Hematopoietic multipotent progenitor cell (in vitro differentiated cells): ENCODE data around the gene KMT2E. TPM values are rescaled to one million over a fixed set of nuclear protein-coding genes. Genes with fewer than 3 reads are reported as not detected.

Experiments
- DNase-seq, 3 donors: peaks; one replicate each; pipeline ENCODE4 v3.0.0-alpha.2; 2011 to 2015; ENCODE audit warnings: low read depth in 2 of 3, low spot score in 2 of 3
- total RNA-seq: library from RNA; depleted of rRNA; stranded (reverse); fragments of >200 nt; gene quantifications from one replicate; pipeline ENCODE4 v1.2.3, GENCODE V29; 2012

The KMT2E gene
- total RNA-seq, 1 donor, result 159 TPM

DNA sequence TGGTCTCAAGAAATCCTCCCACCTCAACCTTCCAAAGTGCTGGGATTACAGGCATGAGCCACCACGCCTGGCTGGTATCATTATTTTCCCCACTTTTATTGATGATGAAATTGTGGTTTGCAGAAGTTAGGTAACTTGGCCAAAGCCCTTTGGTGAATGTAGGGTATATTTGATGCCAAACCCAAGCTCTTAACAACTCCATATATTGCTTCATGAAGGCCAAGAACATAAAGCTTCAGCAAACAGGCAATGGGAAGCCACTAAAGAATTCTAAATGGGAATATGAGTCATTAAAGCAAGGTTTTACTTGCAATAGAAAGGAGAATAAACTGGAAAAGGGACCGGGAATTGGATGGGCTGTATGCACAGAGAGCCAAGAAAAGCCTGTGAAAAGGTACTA lies 142.7 kb downstream of the KMT2E start:
- no peak for DNase-seq

DNA sequence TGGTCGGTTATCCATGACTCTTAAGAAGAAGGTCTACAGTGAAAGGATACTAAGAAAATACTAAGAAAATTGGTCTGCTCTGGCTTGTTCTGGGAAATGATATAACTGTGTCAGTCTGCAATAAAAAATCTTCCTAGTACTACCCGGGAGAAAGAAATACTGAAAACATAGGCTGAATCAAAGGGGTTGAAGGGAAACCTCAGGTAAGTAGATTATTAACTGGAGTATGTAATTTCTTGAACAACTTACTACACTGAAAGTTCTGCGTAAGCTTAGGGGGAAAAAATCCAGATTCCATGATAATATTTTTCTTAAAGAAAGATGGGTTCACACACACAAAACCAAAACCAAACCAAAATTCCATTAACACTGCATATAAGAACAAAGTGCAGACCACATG lies 143.3 kb downstream of the KMT2E start:
- no peak for DNase-seq

DNA sequence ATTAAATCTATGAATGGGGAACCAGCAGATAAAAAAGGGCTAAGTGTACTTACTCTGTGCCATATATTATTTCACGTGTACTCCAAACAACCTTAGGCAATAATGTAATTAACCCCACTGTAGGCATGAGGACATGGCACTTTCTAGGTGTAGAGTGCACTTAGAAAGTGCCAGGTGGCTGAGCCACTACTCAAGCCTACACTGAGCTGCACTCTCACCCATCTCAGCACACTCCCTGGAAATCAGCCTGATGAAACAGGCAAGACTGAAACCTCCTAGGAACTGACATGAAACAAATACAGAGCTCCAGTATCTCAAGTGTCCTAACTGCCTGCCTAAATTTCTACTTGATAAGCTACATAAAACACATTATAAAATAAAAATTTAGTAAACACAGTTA lies 147.4 kb downstream of the KMT2E start:
- no peak for DNase-seq
